GM12872 (cell line): Measurements from ENCODE around the gene MCRIP2.

Source experiments
- CTCF ChIP-seq: IDR thresholded peaks from 3 replicates; pipeline ENCODE4 v1.5.1; 2011; ENCODE audit warnings: low read depth, mild to moderate bottlenecking, low read length, moderate library complexity; ENCODE audit not compliant: insufficient read depth

MCRIP2 gene

GRCh38 chr16:626787-627453 lies 14.7 kb upstream of the MCRIP2 start:
- no peak for TF ChIP-seq CTCF

- no peak for TF ChIP-seq CTCF
Observed at GRCh38 chr16:627454-628239, 14.0 kb upstream of the MCRIP2 start.

DNA sequence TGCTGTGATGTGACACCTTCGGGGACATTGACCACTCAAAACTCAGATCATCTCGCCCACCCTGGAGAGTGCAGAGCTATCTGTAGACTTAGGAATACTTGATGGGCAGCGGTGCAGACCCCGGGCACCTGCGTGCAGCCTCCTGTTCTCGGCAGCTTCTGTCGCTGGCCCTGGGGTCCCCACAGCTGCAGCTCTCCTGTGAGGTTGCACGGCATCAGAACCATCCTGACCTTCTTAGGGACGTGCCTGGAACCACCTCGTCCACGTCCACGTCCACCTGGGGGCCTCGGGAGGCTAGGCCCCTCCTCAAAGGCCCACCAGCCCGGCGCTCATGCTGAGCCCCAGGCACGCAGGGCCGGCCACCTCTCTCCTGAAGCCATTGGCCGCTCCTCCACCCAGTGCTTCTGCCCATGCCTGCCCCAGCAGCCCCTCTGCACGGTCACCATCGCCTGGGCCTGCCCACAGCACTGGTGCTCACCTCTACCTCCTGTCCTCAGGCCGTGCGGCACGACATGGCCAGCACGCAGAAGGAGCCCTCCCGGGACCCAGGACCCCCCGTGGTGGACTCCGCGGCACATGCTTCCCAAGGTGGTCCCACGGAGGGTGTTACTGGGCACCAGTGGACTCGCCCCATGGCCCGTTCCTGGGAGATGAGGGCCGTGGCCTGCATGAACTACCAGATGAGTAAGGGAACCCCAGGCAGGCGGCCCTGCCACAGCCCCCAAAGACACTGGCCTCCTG lies 13.1 kb upstream of the MCRIP2 start:
- no peak for TF ChIP-seq CTCF

DNA sequence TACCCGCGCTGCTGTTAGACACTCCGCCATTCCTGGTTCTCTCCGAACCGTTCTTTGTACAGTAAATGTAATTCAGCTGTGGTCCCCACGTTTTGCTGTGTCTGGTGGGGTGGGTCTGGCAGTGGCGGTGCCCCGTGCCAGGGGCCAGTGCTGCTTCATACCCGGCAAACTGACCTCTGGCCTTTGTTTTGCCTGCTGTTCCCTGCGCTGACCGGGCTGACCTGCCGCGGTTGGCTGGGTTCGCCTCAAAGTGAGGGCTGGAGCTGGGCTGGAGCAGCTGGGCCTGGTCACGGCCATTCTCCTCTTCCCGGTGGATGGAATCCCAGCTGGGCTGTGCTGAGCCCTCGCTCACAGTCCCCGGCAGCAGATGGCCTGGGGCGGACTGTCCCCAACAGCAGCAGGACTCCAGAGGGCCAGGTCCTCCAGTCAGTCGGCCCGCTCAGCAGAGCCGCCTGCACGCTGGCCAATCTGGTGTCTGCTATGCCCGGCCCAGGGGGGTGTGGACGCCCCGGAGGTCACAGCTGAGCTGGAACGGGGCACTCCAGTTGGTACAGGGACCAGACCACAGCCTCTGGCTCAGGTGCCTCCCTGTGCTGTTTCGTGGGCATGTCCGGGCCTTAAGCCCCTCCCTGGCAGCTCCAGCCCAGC lies 12.3 kb upstream of the MCRIP2 start:
- TF ChIP-seq CTCF: no peak

GRCh38 chr16:629833-630248 lies 11.8 kb upstream of the MCRIP2 start:
- TF ChIP-seq CTCF: no peak

- no peak for TF ChIP-seq CTCF
Observed at GRCh38 chr16:630249-630814, 11.3 kb upstream of the MCRIP2 start.
